22Rv1 (cell line): ENCODE results near the gene PMVK.

Experiments used
- H3K27ac ChIP-seq: fragments of 450-650 bp; 2 replicates; pipeline ENCODE4 v1.5.1; 2017
- CTCF ChIP-seq: fragments of 450-650 bp; IDR thresholded peaks from 2 replicates; pipeline ENCODE4 v1.5.1; 2017; ENCODE audit warnings: mild to moderate bottlenecking
- ZFX ChIP-seq: fragments of 450-650 bp; IDR thresholded peaks from 2 replicates; pipeline ENCODE4 v1.6.1; 2017; ENCODE audit warnings: antibody characterized with exemption, borderline replicate concordance

Gene PMVK

DNA sequence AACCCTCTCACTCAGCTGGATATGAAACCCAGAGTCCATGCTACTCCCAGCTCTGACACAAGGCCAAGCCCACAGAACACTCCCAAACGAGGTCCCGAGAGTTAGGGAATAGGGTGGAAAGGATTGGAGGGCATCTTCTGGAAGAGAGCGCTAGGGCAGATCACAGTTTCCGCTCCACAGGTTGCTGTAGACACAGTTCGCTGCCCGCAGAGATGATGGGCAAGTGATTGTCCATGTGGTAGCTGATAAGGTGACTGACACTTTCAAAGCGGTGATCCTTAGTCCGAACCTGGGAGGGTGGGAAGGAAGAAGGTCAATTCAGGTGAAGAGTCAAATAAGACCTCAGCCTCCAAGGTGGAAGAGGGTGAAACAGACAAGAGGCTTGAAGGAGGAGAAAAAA, 27.1 kb upstream of the PMVK start:
- TF ChIP-seq ZFX (no peak), CTCF (no peak)
- peak overlapping the region; percentile 97 for H3K27ac ChIP-seq

- TF ChIP-seq ZFX = no peak
- no peak for TF ChIP-seq CTCF
- peak overlapping the region; percentile 97 for H3K27ac ChIP-seq
Measured at GRCh38 chr1:154962795-154963330, 26.3 kb upstream of the PMVK start.

GRCh38 chr1:154962156-154962749, 25.7 kb upstream of the PMVK start:
- peak overlapping the region; percentile 97 for H3K27ac ChIP-seq
- TF ChIP-seq ZFX = no peak
- TF ChIP-seq CTCF = peak; percentile 64

DNA sequence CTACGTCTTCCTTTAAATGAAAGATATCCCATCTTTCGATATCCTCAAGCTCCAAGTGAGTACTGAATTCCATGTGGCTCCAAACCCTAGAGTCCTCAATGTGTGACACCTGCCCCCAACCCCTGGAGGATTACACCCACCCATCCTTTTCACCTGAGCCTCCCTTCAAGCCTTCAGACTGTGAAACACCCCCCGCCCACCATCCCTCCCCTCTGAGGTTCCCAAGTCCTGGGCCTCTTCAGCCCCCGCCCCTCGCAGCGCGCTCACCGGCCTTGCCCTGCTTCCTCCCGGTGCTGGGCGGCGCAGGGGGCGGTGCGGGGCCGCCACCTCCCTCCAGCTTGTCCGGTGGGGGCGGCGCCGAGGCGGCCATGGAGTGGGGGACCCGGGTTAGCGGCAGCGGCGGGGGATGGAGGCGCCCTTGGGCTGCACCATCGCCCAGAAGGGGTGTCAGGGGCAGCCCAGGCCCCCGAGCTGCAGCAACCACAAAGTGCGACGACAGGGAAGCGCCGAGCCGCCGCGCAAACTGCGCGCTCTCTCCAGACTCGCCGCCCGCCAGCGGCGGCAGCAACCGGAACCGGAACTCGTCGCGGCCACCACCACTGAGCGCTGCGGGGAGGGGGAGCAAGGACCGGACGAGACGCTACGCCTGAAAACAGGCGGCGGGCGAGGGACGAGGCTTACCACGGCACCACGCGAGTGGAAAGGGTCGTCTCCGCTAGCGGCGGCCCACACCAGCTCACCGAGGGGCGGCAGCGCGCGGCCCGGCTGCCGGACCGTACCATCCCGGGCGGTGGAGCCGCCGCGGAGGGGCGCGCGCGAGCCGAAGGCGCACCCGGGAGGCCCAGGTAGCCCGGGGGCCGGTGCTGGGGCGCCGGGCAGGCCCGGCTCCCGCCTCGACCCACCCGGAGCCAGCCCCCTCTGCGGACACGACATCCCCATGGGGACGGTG, 25.0 kb upstream of the PMVK start, which contains the start of gene PYGO2:
Gene PYGO2 (minus strand): TSS at position 576 of the 949 bp plus-strand sequence. CDS start 206 bp downstream, at position 370.
- TF ChIP-seq CTCF = peak; percentile 97
- no peak for TF ChIP-seq ZFX
- peak within 1 kb of the TSS; percentile 97 for H3K27ac ChIP-seq

DNA sequence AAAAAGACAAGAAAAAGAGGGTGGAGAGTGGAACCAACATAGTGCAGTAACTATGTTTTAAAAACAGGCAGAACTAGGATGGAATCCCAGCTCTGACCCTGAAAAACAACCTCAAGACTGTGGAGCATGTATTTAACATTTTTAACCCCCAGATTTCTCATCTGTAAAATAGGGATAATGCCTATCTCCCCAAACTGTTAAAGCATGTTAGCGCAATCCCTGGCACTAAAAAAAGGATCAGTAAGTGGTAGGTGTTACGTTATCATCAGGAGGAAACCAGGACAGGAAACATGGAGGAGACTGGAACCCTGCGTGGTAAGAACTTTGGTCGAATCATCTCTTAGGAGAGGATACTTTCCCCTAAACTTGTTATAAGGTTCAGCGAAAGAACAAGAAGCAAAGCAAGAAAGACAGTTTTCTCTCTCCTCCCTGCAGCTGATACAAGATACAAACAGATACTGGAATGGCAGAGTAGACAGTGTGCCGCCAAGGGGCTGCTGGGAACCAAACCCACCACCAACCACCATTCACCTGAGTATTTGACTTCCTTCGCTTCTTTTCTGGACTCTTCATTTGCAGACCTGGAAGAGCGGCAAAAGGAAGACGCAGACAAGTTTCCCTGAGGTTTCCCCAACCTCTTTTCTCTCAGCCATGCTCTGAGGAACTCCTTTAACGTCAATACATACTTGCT, 24.1 kb upstream of the PMVK start:
- peak overlapping the region; percentile 97 for H3K27ac ChIP-seq
- TF ChIP-seq CTCF = no peak
- no peak for TF ChIP-seq ZFX

GRCh38 chr1:154959426-154959780, 22.9 kb upstream of the PMVK start:
- TF ChIP-seq CTCF = no peak
- no peak for TF ChIP-seq ZFX
- H3K27ac ChIP-seq = peak overlapping the region; percentile 59; the same call in 1 of the 2 replicates
